HG03378 (cell line): ENCODE measurements around the gene MAP3K6.

Source experiments
- ATAC-seq: cut with Tn5 transposase; IDR thresholded peaks from one replicate; pipeline ENCODE4 v1.9.1; 2021; ENCODE audit warnings: mild to moderate bottlenecking, moderate library complexity; ENCODE audit not compliant: unreplicated experiment

Gene MAP3K6

DNA sequence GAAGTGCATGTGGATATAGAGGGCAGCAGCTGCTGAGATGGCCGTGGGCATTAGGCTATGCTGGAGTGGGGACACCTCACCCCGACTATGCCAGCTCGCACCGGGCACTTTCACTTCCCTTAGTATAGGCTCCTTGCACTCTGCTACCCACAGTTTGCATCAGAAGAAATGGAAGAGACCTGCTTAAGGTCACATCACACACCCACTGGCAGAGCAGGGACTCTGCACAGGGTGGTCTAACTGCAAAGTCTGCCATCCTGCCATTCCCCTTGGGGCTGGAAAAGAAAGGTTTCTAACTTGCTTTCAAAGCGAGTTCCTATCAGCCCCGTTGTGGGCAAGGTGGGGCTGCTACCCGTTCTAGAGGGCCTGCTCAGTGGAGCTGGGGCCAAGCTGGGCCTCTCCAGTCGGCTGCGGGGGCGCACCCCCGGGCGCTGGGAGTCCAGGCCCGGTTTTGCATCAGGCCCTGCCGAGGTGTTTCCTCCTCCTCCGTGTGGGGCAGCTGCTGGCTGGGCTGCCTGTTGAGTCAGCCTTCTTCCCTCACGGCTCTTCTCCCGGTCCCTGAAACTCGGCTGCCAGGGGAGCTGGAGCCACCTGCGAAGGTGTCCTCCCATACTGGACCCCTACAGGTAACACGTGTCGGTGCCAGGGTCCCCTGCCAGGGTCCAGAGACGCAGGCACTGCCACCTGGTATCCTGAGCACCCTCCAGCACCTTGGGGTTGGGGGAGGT, 25.1 kb downstream of the MAP3K6 start, which contains the start of gene SYTL1:
TSS of gene SYTL1 (plus strand) at position 498 of the 728 bp plus-strand sequence. CDS start 3,313 bp downstream, outside the sequence.
- peak; percentile 43 for ATAC-seq

DNA sequence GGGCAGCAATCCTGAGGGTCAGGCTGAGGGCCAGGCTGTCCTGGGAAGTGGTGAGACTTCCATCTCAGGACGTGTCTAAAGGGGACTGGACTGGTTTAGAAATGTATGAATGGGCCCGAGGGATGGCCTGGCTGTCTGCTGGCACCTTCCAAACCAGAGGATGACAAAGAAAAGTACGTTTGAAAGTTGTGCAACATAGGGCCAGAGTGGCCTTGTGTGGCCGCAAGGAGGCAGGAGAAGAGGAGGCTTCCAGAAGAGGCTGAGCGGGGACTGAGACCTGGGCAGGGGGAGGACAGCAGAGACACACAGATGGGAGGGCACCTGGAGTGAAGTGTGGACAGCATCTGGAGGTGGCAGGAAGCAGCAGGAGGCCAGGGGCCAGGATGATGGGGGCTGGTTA, 27.5 kb downstream of the MAP3K6 start:
- no peak for ATAC-seq

DNA sequence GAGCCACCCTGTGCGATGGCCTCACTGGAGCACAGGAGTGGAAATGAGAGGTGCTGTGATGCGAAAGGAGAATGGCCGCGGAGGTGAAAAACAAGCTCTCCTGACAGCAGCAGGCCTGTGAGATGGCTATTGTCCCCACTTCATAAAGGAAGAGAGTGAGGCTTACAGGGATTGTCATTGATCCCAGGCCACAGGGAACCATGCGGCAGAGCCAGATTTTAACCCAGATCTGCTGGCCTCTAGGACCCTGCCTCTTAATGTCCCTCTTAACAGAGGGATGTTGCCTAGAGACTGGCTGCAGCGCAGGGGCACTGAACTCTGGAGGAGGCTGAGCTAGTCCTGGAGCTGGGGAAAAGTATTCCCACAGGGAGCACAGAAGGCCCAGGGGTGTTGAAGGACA, 28.0 kb downstream of the MAP3K6 start:
- ATAC-seq, result no peak

DNA sequence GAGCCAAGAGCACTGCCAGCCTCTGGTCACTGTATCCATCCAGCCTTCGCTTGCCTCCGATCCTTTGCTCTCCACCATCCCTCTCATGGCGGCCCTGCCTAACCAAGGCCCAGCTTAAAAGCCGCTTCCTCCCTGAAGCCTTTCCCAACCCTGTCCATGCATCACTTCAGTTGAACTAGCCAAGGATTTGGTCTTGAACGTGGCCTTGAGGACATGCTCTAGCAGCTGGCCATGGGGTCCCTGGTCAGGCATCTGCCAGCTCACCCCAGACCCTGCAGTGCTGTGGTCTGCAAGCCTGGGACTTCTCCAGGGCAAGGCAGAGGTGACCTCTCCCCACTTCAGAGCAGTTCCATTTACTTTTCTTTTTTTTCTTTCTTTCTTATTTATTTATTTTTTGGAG, 30.0 kb downstream of the MAP3K6 start:
- no peak for ATAC-seq

DNA sequence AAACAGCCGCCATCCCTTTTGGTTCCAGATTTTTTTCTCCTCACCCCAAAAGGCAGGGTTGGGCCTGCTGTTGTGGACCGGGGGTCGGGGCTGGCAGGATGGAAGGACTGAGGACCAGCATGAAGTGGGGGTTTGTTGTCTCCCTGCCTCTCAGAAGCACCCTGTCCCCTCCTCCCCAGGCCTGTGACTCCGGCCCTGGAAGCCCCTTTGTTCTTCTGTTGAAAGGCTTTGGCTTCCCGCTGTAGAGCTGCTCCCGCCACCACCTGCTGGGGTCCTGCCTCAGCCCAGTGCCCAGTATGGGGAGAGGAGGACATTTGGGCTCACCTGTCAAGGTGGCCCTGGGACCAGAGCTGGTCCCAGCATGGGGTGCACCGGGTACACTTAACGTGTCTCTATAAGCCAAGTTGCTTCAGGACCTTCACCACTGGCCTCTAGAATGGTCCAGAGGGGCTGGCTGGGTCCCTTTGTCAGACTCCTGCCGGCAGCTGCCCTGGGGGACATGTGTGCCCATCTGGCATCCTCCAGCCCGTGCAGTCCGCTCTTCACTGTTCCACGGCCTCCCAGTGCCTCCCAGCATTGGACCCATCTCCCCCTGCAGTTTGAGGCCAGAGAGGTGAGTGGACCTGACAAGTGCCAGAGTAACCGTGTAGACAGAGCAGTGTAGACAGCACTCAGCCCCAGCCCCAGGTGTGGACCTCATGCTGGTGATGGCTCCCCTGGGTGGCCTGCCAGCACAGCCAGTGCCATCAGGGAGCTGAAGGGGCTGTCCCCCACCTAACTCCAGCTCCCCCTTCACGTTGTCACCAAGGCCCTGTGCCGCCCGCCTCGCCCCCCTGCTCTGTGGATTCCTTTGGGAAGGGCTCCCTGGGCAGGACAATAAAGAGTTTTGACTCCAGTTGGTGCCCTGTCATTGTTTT, 31.0 kb downstream of the MAP3K6 start:
- no peak for ATAC-seq

DNA sequence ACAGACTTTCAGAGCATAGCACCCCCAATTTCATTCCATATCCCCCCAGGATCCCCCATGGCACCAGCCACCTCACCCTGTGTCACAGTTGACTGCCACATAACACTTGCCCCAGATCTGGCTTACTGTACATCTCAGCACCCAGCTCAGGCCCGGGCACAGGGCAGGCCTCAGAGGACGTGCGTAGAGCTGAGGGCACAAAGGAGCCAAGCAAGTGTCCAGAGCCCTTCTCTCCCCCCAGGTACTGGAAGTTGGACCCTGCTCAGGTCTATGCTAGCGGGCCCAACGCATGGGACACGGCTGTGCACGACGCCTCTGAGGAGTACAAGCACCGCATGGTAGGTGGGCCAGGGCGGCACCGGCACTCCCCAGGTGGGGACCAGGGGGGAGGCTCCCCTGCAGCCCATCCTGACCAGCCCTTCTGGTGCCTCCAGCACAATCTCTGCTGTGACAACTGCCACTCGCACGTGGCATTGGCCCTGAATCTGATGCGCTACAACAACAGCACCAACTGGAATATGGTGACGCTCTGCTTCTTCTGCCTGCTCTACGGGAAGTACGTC, 33.0 kb downstream of the MAP3K6 start:
- ATAC-seq, result no peak

GRCh38 chr1:27332536-27333281, 34.1 kb downstream of the MAP3K6 start:
- no peak for ATAC-seq

- ATAC-seq, result no peak
Observed at GRCh38 chr1:27331922-27332321, 34.8 kb downstream of the MAP3K6 start.

GRCh38 chr1:27331426-27331825, 35.3 kb downstream of the MAP3K6 start:
- ATAC-seq, result no peak

- no peak for ATAC-seq
Observed at GRCh38 chr1:27330786-27331185, 36.0 kb downstream of the MAP3K6 start.

- ATAC-seq, result no peak
Observed at GRCh38 chr1:27327964-27328363, 38.8 kb downstream of the MAP3K6 start.

DNA sequence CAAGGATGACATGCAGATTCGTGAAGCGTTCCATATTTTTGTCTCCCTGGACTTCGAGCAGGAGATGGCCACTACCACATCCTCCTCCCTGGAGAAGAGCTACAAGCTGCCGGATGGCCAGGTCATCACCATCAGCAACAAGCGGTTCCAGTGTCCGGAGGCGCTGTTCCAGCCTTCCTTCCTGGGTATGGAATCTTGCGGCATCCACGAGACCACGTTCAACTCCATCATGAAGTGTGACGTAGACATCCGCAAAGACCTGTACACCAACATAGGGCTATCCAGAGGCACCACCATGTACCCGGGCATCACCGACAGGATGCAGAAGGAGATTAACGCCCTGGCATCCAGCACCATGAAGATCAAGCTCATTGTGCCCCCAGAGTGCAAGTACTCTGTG, 41.5 kb downstream of the MAP3K6 start:
- ATAC-seq, result no peak

DNA sequence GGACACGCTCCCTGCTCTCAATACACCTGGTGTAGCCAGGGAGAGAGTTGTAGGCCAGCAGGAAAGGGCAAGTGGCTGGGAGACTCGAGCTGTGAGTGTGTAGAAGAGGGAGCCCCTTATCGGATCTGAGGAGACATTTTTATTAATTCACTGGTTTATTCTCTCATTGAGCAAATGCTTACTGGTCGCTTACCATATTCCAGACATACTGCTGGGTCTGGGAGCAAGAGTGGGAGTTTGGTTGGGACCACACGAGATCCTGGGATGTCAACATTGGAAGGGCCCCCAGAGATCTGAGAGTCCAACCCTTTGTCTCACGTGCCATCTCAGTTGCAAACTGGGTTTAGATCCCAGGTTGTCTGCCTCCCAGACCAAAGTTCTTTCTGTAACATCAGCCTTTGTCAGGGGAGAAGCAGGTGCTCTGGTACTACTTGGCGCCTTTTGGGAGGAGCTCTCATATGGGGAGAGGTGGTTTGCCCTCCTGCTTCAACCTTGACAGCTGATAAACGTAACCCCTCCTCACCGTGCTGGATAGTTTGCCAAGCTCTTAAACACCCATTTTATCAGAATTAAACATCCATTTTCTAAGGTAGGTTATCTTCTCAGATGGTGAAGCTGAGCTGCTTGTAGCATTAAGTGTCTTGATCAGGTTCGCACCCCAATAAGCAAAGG, 44.1 kb downstream of the MAP3K6 start:
- ATAC-seq, result no peak

GRCh38 chr1:27321813-27322568, 44.8 kb downstream of the MAP3K6 start, which contains the start of gene TMEM222:
TSS of gene TMEM222 (plus strand) at chr1:27322163. CDS start at chr1:27322198, 35 bp downstream.
- peak; percentile 75 for ATAC-seq

- ATAC-seq, result no peak
Observed at GRCh38 chr1:27318596-27318995, 48.2 kb downstream of the MAP3K6 start.

DNA sequence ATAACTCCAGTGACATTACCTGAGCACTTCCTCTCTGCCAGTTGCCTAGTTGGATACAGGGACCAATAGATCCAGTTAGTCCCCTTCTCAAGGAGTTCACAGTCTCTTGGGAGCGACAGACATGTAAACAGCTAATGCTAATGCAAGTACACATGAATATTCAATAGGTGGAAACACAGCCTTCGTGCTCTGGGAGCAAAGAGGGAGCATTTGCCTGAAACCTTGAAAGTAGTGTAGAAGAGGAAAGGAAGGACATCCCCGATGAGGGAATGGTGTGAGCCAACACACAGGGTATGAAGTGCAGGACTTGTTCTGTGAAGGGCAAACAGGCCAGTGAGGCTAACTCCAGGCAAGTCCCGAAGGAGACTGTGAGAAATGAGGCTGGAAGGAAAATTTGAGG, 48.6 kb downstream of the MAP3K6 start:
- ATAC-seq, result no peak

DNA sequence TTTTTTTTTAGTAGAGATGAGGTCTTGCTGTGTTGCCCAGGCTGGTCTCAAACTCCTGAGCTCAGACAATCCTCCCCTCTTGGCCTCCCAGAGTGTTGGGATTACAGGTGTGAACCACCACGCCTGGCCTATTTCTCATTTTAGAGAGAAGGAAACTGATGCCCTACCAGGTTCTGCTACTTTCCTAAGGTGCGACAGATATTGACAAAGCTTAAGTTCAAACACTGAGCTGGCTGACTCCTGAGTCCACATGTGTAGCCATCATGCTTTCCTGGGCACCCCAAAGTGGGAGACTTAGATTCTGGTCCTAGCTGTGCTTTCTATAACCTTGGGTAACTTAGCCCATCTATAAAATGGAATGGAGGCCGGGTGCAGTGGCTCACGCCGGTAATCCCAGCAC, 49.9 kb downstream of the MAP3K6 start:
- ATAC-seq, result no peak

DNA sequence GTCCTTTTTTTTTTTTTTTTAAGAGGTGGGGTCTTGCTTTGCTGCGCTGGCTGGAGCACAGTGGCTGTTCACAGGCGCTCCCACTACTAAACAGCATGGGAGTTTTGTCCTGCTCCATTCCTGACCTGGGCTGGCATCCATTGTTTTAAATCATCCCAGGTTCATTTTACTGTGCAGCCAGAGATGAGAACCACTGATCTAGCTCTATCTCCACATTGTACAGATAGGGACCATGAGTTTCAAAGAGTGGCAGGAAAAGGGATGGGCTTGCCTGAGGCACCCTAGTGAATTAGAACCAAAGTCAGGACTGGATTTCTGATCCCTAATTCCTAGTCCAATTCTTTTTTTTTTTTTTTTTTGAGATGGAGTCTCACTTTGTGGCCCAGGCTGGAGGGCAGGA, 52.0 kb downstream of the MAP3K6 start:
- ATAC-seq, result no peak

GRCh38 chr1:27314169-27314568, 52.6 kb downstream of the MAP3K6 start:
- no peak for ATAC-seq
